Forelimb muscle (tissue), 1 donor: ENCODE results near the gene DHX35. TPM values are rescaled to one million over a fixed set of nuclear protein-coding genes. Genes with fewer than 3 reads are reported as not detected.

ENCODE experiments used
- DNase-seq: peaks from one replicate; pipeline ENCODE4 v3.0.0-alpha.2; 2013; ENCODE audit warnings: low read depth
- polyA plus RNA-seq: library from polyadenylated mRNA; unstranded; fragments of 120-200 nt; gene quantifications from one replicate; pipeline ENCODE4 v1.2.1, GENCODE V29; 2013; ENCODE audit not compliant: insufficient read length

Gene DHX35
- polyA plus RNA-seq, 1 donor: 8.3 TPM

GRCh38 chr20:39025883-39026282 lies 63.7 kb downstream of the DHX35 start:
- no peak for DNase-seq

DNA sequence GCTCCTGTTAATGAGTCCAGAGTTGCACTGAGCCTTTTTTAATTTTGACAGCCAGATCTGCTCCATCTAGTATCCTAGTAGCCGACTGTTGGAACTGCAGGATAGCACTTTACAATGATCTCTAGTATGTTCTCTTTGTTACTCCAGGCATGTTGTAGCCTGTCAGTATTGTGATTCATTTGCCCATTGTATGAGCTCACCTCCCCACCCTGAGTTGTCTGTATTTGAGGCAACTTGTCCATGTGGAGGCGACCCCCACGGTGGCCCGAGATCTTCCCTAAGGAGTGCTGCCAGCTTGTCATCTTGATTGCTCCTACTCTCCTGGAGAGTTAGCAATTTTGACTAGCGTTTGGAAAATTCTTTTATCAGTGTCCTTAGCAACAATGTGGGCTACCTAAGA lies 67.2 kb downstream of the DHX35 start:
- DNase-seq: no peak

- no peak for DNase-seq
These were observed 70.9 kb downstream of the DHX35 start for GRCh38 chr20:39032997-39033396.

DNA sequence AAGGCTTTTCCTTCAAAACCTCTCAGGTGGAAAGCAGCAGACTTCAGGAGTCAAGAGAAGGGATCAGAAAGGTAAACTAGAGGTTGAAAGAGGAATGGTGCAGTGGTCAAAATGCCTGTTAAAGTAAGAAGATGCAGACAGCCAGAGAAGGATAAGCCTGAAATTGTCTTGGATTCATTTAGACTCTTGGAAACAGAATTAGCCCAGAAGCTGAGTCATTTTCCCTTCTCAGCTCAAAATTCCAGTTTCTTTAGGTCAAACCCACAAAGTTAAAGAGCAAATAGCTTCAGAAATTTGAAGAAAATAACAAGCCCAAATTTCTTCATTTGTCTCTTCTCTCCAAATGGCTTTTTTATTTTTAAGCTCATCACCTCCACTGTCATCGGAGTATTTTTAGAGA lies 73.9 kb downstream of the DHX35 start:
- no peak for DNase-seq

DNA sequence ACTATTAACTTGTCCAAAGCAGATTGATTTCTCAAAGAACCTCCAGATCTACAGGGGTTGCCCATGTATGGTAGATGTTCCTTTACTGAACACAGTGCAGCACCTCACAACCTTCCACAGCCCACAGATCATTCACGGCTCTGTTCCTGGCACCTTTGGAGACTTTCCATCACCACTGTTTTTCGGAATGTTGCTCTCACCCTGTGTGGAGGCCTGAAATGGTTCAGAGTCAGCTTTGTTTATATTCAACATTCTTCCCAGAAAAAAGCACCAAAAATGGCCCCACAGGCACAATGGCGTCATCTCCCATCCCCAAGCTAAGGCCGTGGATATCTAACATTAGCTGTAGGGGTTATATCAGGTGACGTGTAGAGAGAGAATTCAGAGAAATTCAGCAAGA lies 74.7 kb downstream of the DHX35 start:
- no peak for DNase-seq

GRCh38 chr20:39038047-39038446 lies 75.9 kb downstream of the DHX35 start:
- DNase-seq: no peak

- DNase-seq: no peak
These were observed 76.4 kb downstream of the DHX35 start for GRCh38 chr20:39038495-39038894.

- no peak for DNase-seq
These were observed 77.1 kb downstream of the DHX35 start for GRCh38 chr20:39039261-39039660.

GRCh38 chr20:39040116-39040515 lies 78.0 kb downstream of the DHX35 start:
- no peak for DNase-seq

- no peak for DNase-seq
These were observed 78.9 kb downstream of the DHX35 start for GRCh38 chr20:39041067-39041466.

- DNase-seq: no peak
These were observed 80.4 kb downstream of the DHX35 start for GRCh38 chr20:39042279-39043150.

GRCh38 chr20:39044501-39044900 lies 82.4 kb downstream of the DHX35 start:
- DNase-seq: no peak

DNA sequence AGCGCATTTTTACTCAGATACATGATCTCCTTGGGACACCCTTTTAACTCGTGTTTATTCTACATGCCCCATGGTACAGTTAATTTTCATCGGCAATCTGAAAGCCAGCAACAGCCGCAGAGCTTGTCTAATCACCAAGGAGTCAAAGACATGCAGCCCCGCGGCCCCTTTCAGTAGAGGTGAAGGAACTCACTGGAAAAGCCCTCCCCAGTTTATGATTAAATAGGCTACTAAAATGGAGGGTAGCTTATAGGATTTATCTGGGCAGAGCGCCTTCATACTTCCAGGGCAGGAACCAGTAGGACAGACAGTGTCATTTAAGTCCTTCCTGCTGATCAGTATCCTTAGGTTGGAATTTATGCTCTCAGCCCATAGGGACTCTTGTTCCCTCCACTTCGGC lies 83.5 kb downstream of the DHX35 start:
- no peak for DNase-seq

DNA sequence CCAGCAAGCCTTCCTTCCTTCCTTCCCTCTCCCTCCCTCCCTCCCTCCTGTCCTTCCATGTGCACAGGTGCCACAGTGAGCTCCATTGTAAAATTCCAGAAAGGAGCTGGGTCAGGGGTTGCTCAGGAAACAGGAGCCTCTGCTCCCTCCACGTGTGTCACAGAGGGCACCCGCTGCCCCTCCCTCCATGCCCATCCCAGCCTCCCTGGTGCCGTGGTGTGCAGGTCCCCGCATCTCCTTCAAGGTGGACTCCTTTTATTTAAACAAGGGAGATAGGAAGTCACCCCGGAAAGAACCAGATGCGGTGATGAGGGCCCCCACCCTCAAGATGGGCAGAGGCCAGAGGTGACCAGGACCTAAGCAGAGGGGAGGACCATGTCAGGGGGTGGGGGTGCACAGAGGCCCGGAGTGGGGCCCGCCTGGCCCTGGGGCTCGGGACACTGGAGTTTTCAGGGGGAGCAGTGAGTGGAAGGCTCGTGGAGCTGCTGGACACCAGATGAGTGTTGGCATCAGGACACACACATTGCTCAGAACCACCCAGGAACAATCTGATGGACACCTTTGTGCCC lies 85.4 kb downstream of the DHX35 start:
- DNase-seq: no peak

- DNase-seq: no peak
These were observed 86.0 kb downstream of the DHX35 start for GRCh38 chr20:39048000-39048696.

GRCh38 chr20:39049148-39049547 lies 87.0 kb downstream of the DHX35 start:
- no peak for DNase-seq

- no peak for DNase-seq
These were observed 87.8 kb downstream of the DHX35 start for GRCh38 chr20:39049684-39050554.

- DNase-seq: no peak
These were observed 88.4 kb downstream of the DHX35 start for GRCh38 chr20:39050555-39050902.

GRCh38 chr20:39052676-39053075 lies 90.5 kb downstream of the DHX35 start:
- DNase-seq: no peak

- no peak for DNase-seq
These were observed 95.0 kb downstream of the DHX35 start for GRCh38 chr20:39057143-39057542.

DNA sequence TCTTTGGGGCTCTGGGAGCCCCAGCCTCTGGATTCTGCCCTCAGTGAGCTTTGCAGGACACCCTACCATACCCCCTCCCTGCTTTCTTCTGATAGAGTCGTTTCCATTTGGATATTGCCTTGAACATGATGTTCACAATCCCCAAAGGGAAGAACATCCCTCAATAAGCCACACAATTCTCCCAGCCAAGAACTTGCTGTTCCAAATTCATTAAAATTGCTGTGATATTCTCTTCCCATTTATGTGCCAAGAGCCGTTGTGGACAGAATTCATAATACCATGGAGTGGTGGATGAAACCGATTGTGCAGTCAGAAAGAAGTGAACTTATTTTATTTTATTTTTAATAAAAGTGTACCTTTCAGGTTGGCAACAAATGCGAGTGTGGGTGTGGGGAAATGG lies 95.8 kb downstream of the DHX35 start:
- DNase-seq: no peak

DNA sequence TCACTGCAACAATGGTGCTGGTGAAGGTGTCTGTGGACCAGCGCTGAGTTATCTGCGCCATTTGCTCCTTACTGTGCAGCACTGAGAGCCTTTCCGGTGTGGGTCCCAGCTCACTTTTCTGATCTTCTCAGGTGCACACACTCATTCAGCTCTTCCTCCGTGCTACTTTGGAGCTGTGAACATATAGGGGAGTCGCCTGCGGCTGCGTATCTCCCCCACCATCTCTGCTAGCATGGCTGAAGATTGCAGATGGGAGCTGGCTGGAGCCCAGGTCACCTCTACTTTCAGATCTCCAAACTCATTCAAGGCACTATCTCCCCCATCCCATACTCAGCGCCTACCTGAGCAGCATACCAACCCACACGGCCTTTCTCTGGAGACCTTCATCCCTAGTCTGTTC lies 96.9 kb downstream of the DHX35 start:
- no peak for DNase-seq
